Measurements from ENCODE around the gene BCL2L14.
"Not testable (repeated sequence)": the region's sequence is repeated elsewhere in the genome, so short reads cannot be mapped to it uniquely, and the experiment has no call there.

The BCL2L14 gene

GRCh38 chr12:12108441-12109058, 37.8 kb downstream of the BCL2L14 start:
- DNase-seq (ENCODE audit: low read depth, low spot score): no peak

- not testable (repeated sequence) for DNase-seq (ENCODE audit: low read depth, low spot score)
These were observed 40.3 kb downstream of the BCL2L14 start for GRCh38 chr12:12110923-12111555.

GRCh38 chr12:12115514-12115913, 44.8 kb downstream of the BCL2L14 start:
- DNase-seq (ENCODE audit: low read depth, low spot score): no peak

- DNase-seq (ENCODE audit: low read depth, low spot score): no peak
These were observed 45.9 kb downstream of the BCL2L14 start for GRCh38 chr12:12116677-12117076.

- no peak for DNase-seq (ENCODE audit: low read depth, low spot score)
These were observed 50.3 kb downstream of the BCL2L14 start for GRCh38 chr12:12121061-12121460.

- DNase-seq (ENCODE audit: low read depth, low spot score): no peak
These were observed 52.4 kb downstream of the BCL2L14 start for GRCh38 chr12:12123036-12123604.

GRCh38 chr12:12126551-12126950, 55.8 kb downstream of the BCL2L14 start:
- DNase-seq (ENCODE audit: low read depth, low spot score): no peak

GRCh38 chr12:12127304-12127703, 56.6 kb downstream of the BCL2L14 start:
- no peak for DNase-seq (ENCODE audit: low read depth, low spot score)

- DNase-seq (ENCODE audit: low read depth, low spot score): no peak
These were observed 57.9 kb downstream of the BCL2L14 start for GRCh38 chr12:12128670-12129069.

- no peak for DNase-seq (ENCODE audit: low read depth, low spot score)
These were observed 62.5 kb downstream of the BCL2L14 start for GRCh38 chr12:12133259-12133658.

- no peak for DNase-seq (ENCODE audit: low read depth, low spot score)
These were observed 63.0 kb downstream of the BCL2L14 start for GRCh38 chr12:12133785-12134184.

- DNase-seq (ENCODE audit: low read depth, low spot score): no peak
These were observed 67.7 kb downstream of the BCL2L14 start for GRCh38 chr12:12138203-12139154.

- DNase-seq (ENCODE audit: low read depth, low spot score): no peak
These were observed 70.3 kb downstream of the BCL2L14 start for GRCh38 chr12:12141000-12141399.

- DNase-seq (ENCODE audit: low read depth, low spot score): not testable (repeated sequence)
These were observed 73.8 kb downstream of the BCL2L14 start for GRCh38 chr12:12144531-12144930.

- no peak for DNase-seq (ENCODE audit: low read depth, low spot score)
These were observed 76.4 kb downstream of the BCL2L14 start for GRCh38 chr12:12147111-12147510.

Data from activated naive CD8-positive, alpha-beta T cell treated with anti-CD3 and anti-CD28 coated beads, Interleukin-2, amount 50 U/mL, for 16 hours (primary cell).